Mucosa of descending colon (tissue), 3 donors: ENCODE measurements around the gene C16orf46. TPM values are rescaled to one million over a fixed set of nuclear protein-coding genes. Genes with fewer than 3 reads are reported as not detected.

Experiments
- ATAC-seq: fragments of 200-7000 bp; cut with Tn5 transposase; one replicate; pipeline ENCODE4 v1.9.1; 2020; ENCODE audit warnings: mild to moderate bottlenecking, moderate library complexity
- DNase-seq, 3 donors: peaks; one replicate each; pipeline ENCODE4 v3.0.0-alpha.2; 2020
- H3K36me3 ChIP-seq: fragments of 200-600 bp; one replicate; pipeline ENCODE4 v1.8.0; 2021; ENCODE audit warnings: low read depth, mild to moderate bottlenecking
- H3K4me1 ChIP-seq: fragments of 200-600 bp; one replicate; pipeline ENCODE4 v1.8.0; 2021; ENCODE audit warnings: low read depth, mild to moderate bottlenecking
- H3K4me3 ChIP-seq: fragments of 200-600 bp; one replicate; pipeline ENCODE4 v1.8.0; 2021; ENCODE audit warnings: mild to moderate bottlenecking
- H3K9me3 ChIP-seq: fragments of 200-600 bp; one replicate; pipeline ENCODE4 v1.8.0; 2021; ENCODE audit warnings: mild to moderate bottlenecking
- intact Hi-C, 2 donors: fragments of 100-400 bp; cut with DNase I in 1 of 2; cut with micrococcal nuclease in 1 of 2; formaldehyde crosslinking; loops; one replicate each; pipeline versions ENCODE4 v1.11.0 to v1.11.1; 2022; cut with DNase I, micrococcal nuclease
- total RNA-seq, 3 donors: library from RNA; stranded (reverse); fragmentation: NEBNext Ultra II Directional in 2 of 3; extraction: Animal tissue kit (Norgen Biotek cat#: 25700) in 2 of 3; gene quantifications; one replicate each; pipeline versions ENCODE4 v1.2.1 to v1.2.4, GENCODE V29; 2021 to 2023
- TF ChIP-seq, protein P1 (sequence below): fragments of 200-600 bp; IDR thresholded peaks from one replicate; pipeline ENCODE4 v1.8.0; 2022; ENCODE audit warnings: antibody characterized with exemption, mild to moderate bottlenecking
- donor health status: DM: no; HTN: no; CAD: no; lungs with moderate emphysema.
- donor health status: DM: no; HTN: no; CAD: no.
- donor health status: DM: no; HTN: yes; CAD: no.

The C16orf46 gene
- total RNA-seq, 3 donors from 2014 or later = 0.39 to 1.6 (median 0.58) TPM

DNA sequence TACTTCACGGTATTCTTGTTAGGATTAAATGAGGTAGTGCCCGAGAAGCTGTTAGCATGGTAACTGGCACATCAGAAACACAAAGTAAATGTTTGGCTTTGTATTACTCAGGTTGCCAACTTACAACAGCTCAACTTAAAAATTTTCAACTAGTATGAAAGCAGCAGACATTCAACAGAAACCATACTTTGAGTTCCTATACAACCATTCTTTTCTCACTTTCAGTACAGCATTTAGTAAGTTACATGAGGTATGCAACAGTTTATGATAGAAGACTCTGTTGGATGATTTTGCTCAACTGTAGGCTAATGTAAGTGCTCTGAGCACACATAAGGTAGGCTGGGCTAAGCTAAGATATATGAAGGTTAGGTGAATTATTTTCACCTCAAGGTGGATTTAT lies 62.4 kb downstream of the C16orf46 start:
- intact Hi-C loops = no loop called here

DNA sequence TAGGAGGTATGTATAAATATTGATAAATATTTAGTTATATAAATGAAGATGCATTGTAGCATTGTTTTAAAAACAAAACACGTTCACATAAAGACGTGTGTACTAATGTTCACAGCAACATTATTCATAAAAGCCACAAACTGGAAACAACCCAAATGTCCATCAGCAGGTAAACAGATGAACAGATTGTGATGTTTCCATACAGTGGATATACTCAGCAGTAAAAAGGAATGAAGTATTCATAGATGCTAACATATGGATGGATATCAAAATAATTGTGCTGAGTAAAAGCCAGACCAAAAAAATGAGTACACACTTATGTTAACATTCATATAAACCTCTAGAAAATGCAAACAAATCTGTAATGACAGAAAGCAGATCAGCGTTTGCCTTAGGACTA lies 64.1 kb downstream of the C16orf46 start:
- intact Hi-C loops = no loop called here
- H3K4me3 ChIP-seq = no peak overlapping the region
- no peak for ATAC-seq
- TF ChIP-seq, protein P1, sequence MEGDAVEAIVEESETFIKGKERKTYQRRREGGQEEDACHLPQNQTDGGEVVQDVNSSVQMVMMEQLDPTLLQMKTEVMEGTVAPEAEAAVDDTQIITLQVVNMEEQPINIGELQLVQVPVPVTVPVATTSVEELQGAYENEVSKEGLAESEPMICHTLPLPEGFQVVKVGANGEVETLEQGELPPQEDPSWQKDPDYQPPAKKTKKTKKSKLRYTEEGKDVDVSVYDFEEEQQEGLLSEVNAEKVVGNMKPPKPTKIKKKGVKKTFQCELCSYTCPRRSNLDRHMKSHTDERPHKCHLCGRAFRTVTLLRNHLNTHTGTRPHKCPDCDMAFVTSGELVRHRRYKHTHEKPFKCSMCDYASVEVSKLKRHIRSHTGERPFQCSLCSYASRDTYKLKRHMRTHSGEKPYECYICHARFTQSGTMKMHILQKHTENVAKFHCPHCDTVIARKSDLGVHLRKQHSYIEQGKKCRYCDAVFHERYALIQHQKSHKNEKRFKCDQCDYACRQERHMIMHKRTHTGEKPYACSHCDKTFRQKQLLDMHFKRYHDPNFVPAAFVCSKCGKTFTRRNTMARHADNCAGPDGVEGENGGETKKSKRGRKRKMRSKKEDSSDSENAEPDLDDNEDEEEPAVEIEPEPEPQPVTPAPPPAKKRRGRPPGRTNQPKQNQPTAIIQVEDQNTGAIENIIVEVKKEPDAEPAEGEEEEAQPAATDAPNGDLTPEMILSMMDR = no peak
- no peak for DNase-seq
- no peaks in the 10 kb centered on the region for H3K36me3 ChIP-seq
- H3K4me1 ChIP-seq = no peaks in the 10 kb centered on the region
- no peaks in the 10 kb centered on the region for H3K9me3 ChIP-seq

More for the DNA sequence above, 62.4 kb downstream of the C16orf46 start:
- no peak for ATAC-seq
- TF ChIP-seq, protein P1 = no peak
- Histone ChIP-seq H3K4me1 (no peaks in the 10 kb centered on the region), H3K4me3 (no peak overlapping the region), H3K36me3 (no peaks in the 10 kb centered on the region), H3K9me3 (no peaks in the 10 kb centered on the region)
- no peak for DNase-seq

Other genes with a start within 250 kb of the C16orf46 start
- 10 to 100 TPM; 42.1 to 52.7 (median 51.9) TPM for gene CMC2, start 70.4 kb downstream of the C16orf46 start, total RNA-seq
- gene CENPN, start 70.0 kb downstream of the C16orf46 start, total RNA-seq = 10 to 100 TPM in 1 of 3 donors, 1 to 10 TPM in 2; 7.1 to 13.4 (median 7.6) TPM
- gene ATMIN, start 41.4 kb downstream of the C16orf46 start, total RNA-seq = 10 to 100 TPM; 27.3 to 34.0 (median 31.4) TPM
- gene GCSH, start 19.2 kb upstream of the C16orf46 start, total RNA-seq = 10 to 100 TPM; 14.2 to 18.3 (median 18.0) TPM
- 1 to 10 TPM; 2.2 to 6.5 (median 4.5) TPM for gene BCO1, start 161.5 kb upstream of the C16orf46 start, total RNA-seq
- 10 to 100 TPM; 15.5 to 23.2 (median 21.1) TPM for gene GAN, start 237.7 kb upstream of the C16orf46 start, total RNA-seq